ENCODE data around the gene EMID1.

The EMID1 gene

GRCh38 chr22:29212743-29213142, 7.0 kb downstream of the EMID1 start:
- TF ChIP-seq, protein P1, sequence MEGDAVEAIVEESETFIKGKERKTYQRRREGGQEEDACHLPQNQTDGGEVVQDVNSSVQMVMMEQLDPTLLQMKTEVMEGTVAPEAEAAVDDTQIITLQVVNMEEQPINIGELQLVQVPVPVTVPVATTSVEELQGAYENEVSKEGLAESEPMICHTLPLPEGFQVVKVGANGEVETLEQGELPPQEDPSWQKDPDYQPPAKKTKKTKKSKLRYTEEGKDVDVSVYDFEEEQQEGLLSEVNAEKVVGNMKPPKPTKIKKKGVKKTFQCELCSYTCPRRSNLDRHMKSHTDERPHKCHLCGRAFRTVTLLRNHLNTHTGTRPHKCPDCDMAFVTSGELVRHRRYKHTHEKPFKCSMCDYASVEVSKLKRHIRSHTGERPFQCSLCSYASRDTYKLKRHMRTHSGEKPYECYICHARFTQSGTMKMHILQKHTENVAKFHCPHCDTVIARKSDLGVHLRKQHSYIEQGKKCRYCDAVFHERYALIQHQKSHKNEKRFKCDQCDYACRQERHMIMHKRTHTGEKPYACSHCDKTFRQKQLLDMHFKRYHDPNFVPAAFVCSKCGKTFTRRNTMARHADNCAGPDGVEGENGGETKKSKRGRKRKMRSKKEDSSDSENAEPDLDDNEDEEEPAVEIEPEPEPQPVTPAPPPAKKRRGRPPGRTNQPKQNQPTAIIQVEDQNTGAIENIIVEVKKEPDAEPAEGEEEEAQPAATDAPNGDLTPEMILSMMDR (IDR thresholded peaks at IDR 0.05; ENCODE audit: control extremely low read depth, extremely low read depth, low read depth, missing control alignments), result no peak
- POLR2A ChIA-PET, result no interaction called here
- no peak for DNase-seq (ENCODE audit: extremely low spot score)
- CTCF ChIA-PET, result interaction anchor here (1.5 to 3.6 kb wide), 3 partner anchors 10 to 45 kb away, joined by 3 to 9 read pairs (median 4); no protein-coding TSS in a partner anchor

GRCh38 chr22:29213493-29213892, 7.8 kb downstream of the EMID1 start:
- CTCF ChIA-PET, result interaction anchor here (1.5 to 3.6 kb wide), 3 partner anchors 10 to 46 kb away, joined by 3 to 9 read pairs (median 4); no protein-coding TSS in a partner anchor
- no peak for DNase-seq (ENCODE audit: extremely low spot score)
- POLR2A ChIA-PET, result no interaction called here
- TF ChIP-seq, protein P1 (IDR thresholded peaks at IDR 0.05; ENCODE audit: control extremely low read depth, extremely low read depth, low read depth, missing control alignments), result no peak

DNA sequence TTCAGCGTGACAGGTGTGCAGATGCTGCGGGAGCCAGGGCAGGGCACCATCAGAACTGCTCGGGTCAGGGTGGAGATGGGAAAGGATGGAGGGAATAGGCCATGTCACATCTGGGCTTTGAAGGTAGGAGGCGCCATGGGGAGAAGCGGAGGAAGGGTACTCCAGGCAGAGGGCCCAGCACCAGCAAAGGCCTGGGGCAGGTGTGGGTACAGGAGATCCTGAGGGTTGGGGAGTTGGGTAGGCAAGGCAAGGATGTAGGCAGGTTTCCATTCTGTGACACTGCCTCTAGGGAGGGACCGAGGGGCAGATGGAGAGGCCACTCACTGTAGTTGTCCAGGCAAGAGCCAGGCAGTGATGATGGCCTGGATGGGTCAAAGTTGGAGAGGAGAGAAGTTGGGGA, 8.5 kb downstream of the EMID1 start:
- CTCF ChIA-PET, result interaction anchor here (1.0 to 3.6 kb wide), 5 partner anchors 11 to 47 kb away, joined by 3 to 9 read pairs (median 4); no protein-coding TSS in a partner anchor

GRCh38 chr22:29215012-29215860, 9.5 kb downstream of the EMID1 start:
- ChIA-PET POLR2A (no interaction called here), CTCF (interaction anchor here (1.0 to 3.6 kb wide), 4 partner anchors 11 to 18 kb away, joined by 3 to 9 read pairs (median 4); no protein-coding TSS in a partner anchor)
- no peak for DNase-seq (ENCODE audit: extremely low spot score)
- TF ChIP-seq, protein P1 (IDR thresholded peaks at IDR 0.05; ENCODE audit: control extremely low read depth, extremely low read depth, low read depth, missing control alignments), result no peak

More for the DNA sequence above, 8.5 kb downstream of the EMID1 start:
- DNase-seq (ENCODE audit: extremely low spot score), result no peak
- TF ChIP-seq, protein P1 (IDR thresholded peaks at IDR 0.05; ENCODE audit: control extremely low read depth, extremely low read depth, low read depth, missing control alignments), result no peak
- POLR2A ChIA-PET, result no interaction called here

DNA sequence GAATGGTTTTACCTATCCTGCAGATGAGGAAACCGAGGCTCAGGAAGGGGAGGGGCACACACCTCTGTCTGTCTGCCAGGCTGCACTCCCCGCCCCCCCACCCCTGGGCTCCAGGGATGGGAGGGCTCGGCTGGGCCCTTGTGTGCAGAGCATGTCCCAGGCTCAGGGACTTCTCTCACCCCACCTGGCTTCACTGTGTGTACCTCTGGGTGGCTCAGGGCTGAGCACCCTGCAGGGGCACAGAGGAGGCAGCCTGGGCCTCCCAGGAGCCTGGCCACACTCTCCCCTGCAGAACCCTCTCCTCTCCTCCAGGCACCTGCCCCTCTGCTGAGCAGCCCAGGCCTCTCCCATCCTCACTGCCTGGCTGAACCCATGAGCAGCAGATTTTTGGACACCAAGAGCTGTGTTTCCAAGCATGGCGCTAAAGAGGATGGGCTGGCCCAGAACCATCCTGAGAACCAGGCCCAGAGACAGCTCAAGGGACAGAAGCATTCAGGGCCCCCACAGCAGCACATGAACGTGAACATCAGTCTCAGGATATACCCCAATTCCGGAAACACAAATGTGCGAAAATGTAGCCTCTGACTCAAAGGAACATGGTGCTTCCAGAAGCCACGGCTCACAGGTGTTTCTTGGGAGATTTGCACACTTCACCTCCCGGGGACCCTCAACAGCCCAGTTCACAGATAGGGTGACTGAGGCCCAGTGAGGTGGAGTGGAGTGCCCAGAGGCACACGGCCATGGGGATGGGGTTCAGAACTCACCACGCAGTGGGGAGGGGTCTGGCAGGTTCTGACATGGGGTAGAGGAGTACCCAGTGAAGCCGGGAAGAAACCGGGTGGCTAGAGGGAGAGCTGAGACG, 10.5 kb downstream of the EMID1 start:
- TF ChIP-seq, protein P1 (IDR thresholded peaks at IDR 0.05; ENCODE audit: control extremely low read depth, extremely low read depth, low read depth, missing control alignments), result no peak
- ChIA-PET POLR2A (no interaction called here), CTCF (interaction anchor here (1.0 to 4.7 kb wide), 4 partner anchors 12 to 62 kb away, joined by 3 to 34 read pairs (median 4); partner anchors contain the start of gene EMID1)
- no peak for DNase-seq (ENCODE audit: extremely low spot score)

All from GM10248 (cell line).